H9 (cell line): Measurements from ENCODE around the gene ZMIZ1. TPM values are rescaled to one million over a fixed set of nuclear protein-coding genes. Genes with fewer than 3 reads are reported as not detected.

Experiments used
- DNase-seq: peaks from one replicate; pipeline ENCODE4 v3.0.0-alpha.2; 2017
- H2AFZ ChIP-seq: one replicate; pipeline ENCODE4 v1.6.1; 2013; ENCODE audit warnings: mild to moderate bottlenecking, low read length, control low read depth, moderate library complexity
- H2AK5ac ChIP-seq: 2 replicates; pipeline ENCODE4 v1.6.1; 2013; ENCODE audit warnings: low read length, control low read depth, mixed read lengths; ENCODE audit not compliant: insufficient read length
- H2BK120ac ChIP-seq: one replicate; pipeline ENCODE4 v1.6.1; 2013; ENCODE audit warnings: low read depth, mild to moderate bottlenecking, low read length, control low read depth, inconsistent platforms; ENCODE audit not compliant: poor library complexity, severe bottlenecking
- H2BK12ac ChIP-seq: 2 replicates; pipeline ENCODE4 v1.6.1; 2013; ENCODE audit warnings: low read length, control low read depth, mixed read lengths, low read depth; ENCODE audit not compliant: insufficient read length
- H2BK15ac ChIP-seq: 2 replicates; pipeline ENCODE4 v1.6.1; 2013; ENCODE audit warnings: low read depth, low read length, control low read depth
- H2BK20ac ChIP-seq: one replicate; pipeline ENCODE4 v1.6.1; 2013; ENCODE audit warnings: low read depth, mild to moderate bottlenecking, low read length, control low read depth, inconsistent platforms; ENCODE audit not compliant: poor library complexity, severe bottlenecking
- H2BK5ac ChIP-seq: 2 replicates; pipeline ENCODE4 v1.6.1; 2013; ENCODE audit warnings: low read length, control low read depth, mixed read lengths; ENCODE audit not compliant: insufficient read length
- H3K14ac ChIP-seq: 2 replicates; pipeline ENCODE4 v1.6.1; 2013; ENCODE audit warnings: low read length, control low read depth; ENCODE audit not compliant: insufficient read depth
- H3K18ac ChIP-seq: 2 replicates; pipeline ENCODE4 v1.6.1; 2013; ENCODE audit warnings: low read depth, mild to moderate bottlenecking, mixed read lengths, low read length, control low read depth; ENCODE audit not compliant: insufficient read length
- H3K23ac ChIP-seq: 2 replicates; pipeline ENCODE4 v1.6.1; 2013; ENCODE audit warnings: low read length, control low read depth, mixed read lengths, low read depth; ENCODE audit not compliant: insufficient read length
- H3K23me2 ChIP-seq: 2 replicates; pipeline ENCODE4 v1.6.1; 2013; ENCODE audit warnings: low read depth, mild to moderate bottlenecking, mixed read lengths, low read length, control low read depth; ENCODE audit not compliant: insufficient read length, poor library complexity, severe bottlenecking
- H3K27ac ChIP-seq: 2 replicates; pipeline ENCODE4 v1.5.1; 2013; ENCODE audit warnings: low read length, control low read depth, mixed read lengths, low read depth; ENCODE audit not compliant: insufficient read length
- H3K27me3 ChIP-seq: 2 replicates; pipeline ENCODE4 v1.6.1; 2013; ENCODE audit warnings: low read length, control low read depth, inconsistent platforms; ENCODE audit not compliant: insufficient read depth
- H3K4ac ChIP-seq: 2 replicates; pipeline ENCODE4 v1.6.1; 2013; ENCODE audit warnings: low read depth, mild to moderate bottlenecking, control low read depth, inconsistent platforms, low read length, moderate library complexity
- H3K4me1 ChIP-seq: 2 replicates; pipeline ENCODE4 v1.6.1; 2013; ENCODE audit warnings: low read length, control low read depth, inconsistent platforms; ENCODE audit not compliant: insufficient read depth
- H3K4me2 ChIP-seq: 2 replicates; pipeline ENCODE4 v1.6.1; 2013; ENCODE audit warnings: low read length, control low read depth, mixed read lengths; ENCODE audit not compliant: insufficient read length, insufficient read depth
- H3K56ac ChIP-seq: 2 replicates; pipeline ENCODE4 v1.6.1; 2013; ENCODE audit warnings: low read depth, mild to moderate bottlenecking, mixed read lengths, low read length, control low read depth; ENCODE audit not compliant: insufficient read length
- H3K79me1 ChIP-seq: 2 replicates; pipeline ENCODE4 v1.6.1; 2013; ENCODE audit warnings: low read depth, mild to moderate bottlenecking, moderate library complexity, low read length, control low read depth, inconsistent platforms; ENCODE audit not compliant: insufficient read depth, poor library complexity, severe bottlenecking
- H3K79me2 ChIP-seq: 2 replicates; pipeline ENCODE4 v1.6.1; 2013; ENCODE audit warnings: low read length, control low read depth, inconsistent platforms; ENCODE audit not compliant: insufficient read depth
- H3K9ac ChIP-seq: 2 replicates; pipeline ENCODE4 v1.6.1; 2013; ENCODE audit warnings: low read length, control low read depth, mixed read lengths; ENCODE audit not compliant: insufficient read length; ENCODE audit errors: extremely low read depth
- H3K9me3 ChIP-seq: one replicate; pipeline ENCODE4 v1.6.1; 2013; ENCODE audit warnings: low read depth, low read length, inconsistent platforms; ENCODE audit not compliant: control insufficient read depth
- H3T11ph ChIP-seq: one replicate; pipeline ENCODE4 v1.6.1; 2013; ENCODE audit warnings: mild to moderate bottlenecking, low read length, control low read depth, inconsistent platforms
- H4K20me1 ChIP-seq: one replicate; pipeline ENCODE4 v1.6.1; 2013; ENCODE audit not compliant: control insufficient read depth, insufficient read length, insufficient read depth
- H4K5ac ChIP-seq: 2 replicates; pipeline ENCODE4 v1.6.1; 2013; ENCODE audit warnings: low read depth, mild to moderate bottlenecking, mixed read lengths, low read length, control low read depth; ENCODE audit not compliant: insufficient read length
- H4K8ac ChIP-seq: replicated peaks from 2 replicates; pipeline ENCODE4 v1.6.1; 2013; ENCODE audit warnings: low read length, control low read depth, mixed read lengths, low read depth; ENCODE audit not compliant: insufficient read length
- H4K91ac ChIP-seq: 2 replicates; pipeline ENCODE4 v1.6.1; 2013; ENCODE audit warnings: low read depth, mild to moderate bottlenecking, moderate library complexity, mixed read lengths, low read length, control low read depth; ENCODE audit not compliant: insufficient read length
- H3K27ac Mint-ChIP-seq, 3 experiments: 2 replicates in 2 of 3; 3 replicates in 1 of 3; pipeline ENCODE4 v1.8.0; 2020 to 2021; ENCODE audit warnings: mixed read lengths in 3 of 3, mild to moderate bottlenecking in 1 of 3, moderate library complexity in 1 of 3
- H3K27me3 Mint-ChIP-seq: 2 replicates; pipeline ENCODE4 v1.8.0; 2021; ENCODE audit warnings: low read depth, mild to moderate bottlenecking, moderate library complexity, mixed read lengths
- H3K36me3 Mint-ChIP-seq, 3 experiments: 2 replicates in 2 of 3; 3 replicates in 1 of 3; pipeline ENCODE4 v1.8.0; 2020 to 2021; ENCODE audit warnings: low read depth in 3 of 3, mixed read lengths in 3 of 3; ENCODE audit not compliant: insufficient read depth in 1 of 3
- H3K4me1 Mint-ChIP-seq, 2 experiments: 2 replicates each; pipeline ENCODE4 v1.8.0; 2020; ENCODE audit warnings: mixed read lengths in 2 of 2
- H3K4me3 Mint-ChIP-seq, 2 experiments: 2 replicates in 1 of 2; 3 replicates in 1 of 2; pipeline ENCODE4 v1.8.0; 2020 to 2021; ENCODE audit warnings: mild to moderate bottlenecking in 2 of 2, mixed read lengths in 2 of 2, moderate library complexity in 1 of 2
- H3K9me3 Mint-ChIP-seq, 2 experiments: 2 replicates in 1 of 2; 3 replicates in 1 of 2; pipeline ENCODE4 v1.8.0; 2020; ENCODE audit warnings: mild to moderate bottlenecking in 2 of 2, mixed read lengths in 2 of 2, moderate library complexity in 1 of 2
- CTCF ChIP-seq: fragments of 200-600 bp; sonication (generic); conservative IDR thresholded peaks from 3 replicates; pipeline ENCODE4 v1.8.0; 2021; ENCODE audit warnings: antibody characterized with exemption, mild to moderate bottlenecking
- WGBS: extraction: QIAGEN DNeasy Blood & Tissue Kit; methylation state at CpG from one replicate; pipeline ENCODE4 v1.1.7; 2013; ENCODE audit warnings: missing lambda C conversion rate, low lambda C conversion rate, mixed read lengths; ENCODE audit not compliant: insufficient read length; ENCODE audit errors: extremely low coverage; 5-methylcytosine and 5-hydroxymethylcytosine counted together
- total RNA-seq: library from RNA; stranded (reverse); gene quantifications from 2 replicates; pipeline ENCODE4 v1.2.1, GENCODE V29; 2021

The ZMIZ1 gene
- total RNA-seq, 1 experiment from 2014 or later = 36.9 TPM

GRCh38 chr10:79166741-79167140 lies 98.0 kb downstream of the ZMIZ1 start:
- Mint-ChIP-seq H3K4me1 (peaks cover 29 to 34% of the 10 kb centered on the region in 2 experiments), H3K36me3 (peaks cover 2 to 14% (median 4%) of the 10 kb centered on the region in 3 experiments; a peak in 5 of 7 replicates), H3K9me3 (no peaks in the 10 kb centered on the region), H3K27ac (peak overlapping the region in 2 of 3 experiments; percentile 24 to 71; a peak in 2 of 7 replicates), H3K4me3 (no peak overlapping the region), H3K27me3 (no peaks in the 10 kb centered on the region)
- WGBS = no CpG with 5 or more reads among the region's 10 CpGs
- Histone ChIP-seq H4K8ac (no peak overlapping the region), H2AFZ (no peak overlapping the region), H3K4me2 (no peak overlapping the region), H4K5ac (no peak overlapping the region), H3K4ac (no peak overlapping the region), H3K79me2 (no peaks in the 10 kb centered on the region), H3T11ph (no peak overlapping the region), H4K20me1 (no peaks in the 10 kb centered on the region), H3K23ac (no peak overlapping the region), H2BK120ac (no peak overlapping the region), H3K4me1 (peaks cover 3% of the 10 kb centered on the region; the same call in 1 of the 2 replicates), H4K91ac (no peak overlapping the region), H3K9ac (no peak overlapping the region), H2BK12ac (no peak overlapping the region), H3K27me3 (no peaks in the 10 kb centered on the region), H3K79me1 (no peaks in the 10 kb centered on the region), H2BK5ac (no peak overlapping the region), H3K27ac (no peak overlapping the region), H2BK15ac (no peak overlapping the region), H2BK20ac (no peak overlapping the region), H3K18ac (no peak overlapping the region), H3K23me2 (no peaks in the 10 kb centered on the region), H2AK5ac (no peak overlapping the region), H3K56ac (no peak overlapping the region), H3K14ac (no peak overlapping the region; the same call in 1 of the 2 replicates), H3K9me3 (no peaks in the 10 kb centered on the region)
- DNase-seq = no peak
- no peak for TF ChIP-seq CTCF
